ENCODE measurements around the gene SPAG17.

- TF ChIP-seq CTCF (IDR thresholded peaks at IDR 0.05) (no peak), POLR2A (IDR thresholded peaks at IDR 0.05) (no peak), POLR2AphosphoS5 (IDR thresholded peaks at IDR 0.05) (no peak)
These were observed 145.9 kb downstream of the SPAG17 start for GRCh38 chr1:118039170-118039569.
